ENCODE data around the gene ARMC3.

Gene ARMC3

GRCh38 chr10:22993314-22993713 is 65.5 kb downstream of the ARMC3 start:
- DNase-seq: no peak

GRCh38 chr10:22997096-22997495 is 69.2 kb downstream of the ARMC3 start:
- no peak for DNase-seq

- DNase-seq: no peak
Measured at GRCh38 chr10:22998091-22998490, 70.2 kb downstream of the ARMC3 start.

- DNase-seq: no peak
Measured at GRCh38 chr10:22999942-23000341, 72.1 kb downstream of the ARMC3 start.

- DNase-seq: no peak
Measured at GRCh38 chr10:23001901-23002516, 74.2 kb downstream of the ARMC3 start.

- DNase-seq: no peak
Measured at GRCh38 chr10:23005150-23005549, 77.3 kb downstream of the ARMC3 start.

GRCh38 chr10:23013581-23014335 is 85.9 kb downstream of the ARMC3 start:
- DNase-seq: no peak

- no peak for DNase-seq
Measured at GRCh38 chr10:23015021-23015707, 87.3 kb downstream of the ARMC3 start.

GRCh38 chr10:23016636-23017035 is 88.8 kb downstream of the ARMC3 start:
- DNase-seq: no peak

GRCh38 chr10:23019633-23020032 is 91.8 kb downstream of the ARMC3 start:
- DNase-seq: no peak

GRCh38 chr10:23021430-23021829 is 93.6 kb downstream of the ARMC3 start:
- DNase-seq: no peak

GRCh38 chr10:23024002-23024401 is 96.1 kb downstream of the ARMC3 start:
- no peak for DNase-seq

- no peak for DNase-seq
Measured at GRCh38 chr10:23031318-23031717, 103.5 kb downstream of the ARMC3 start.

GRCh38 chr10:23034790-23035189 is 106.9 kb downstream of the ARMC3 start:
- no peak for DNase-seq

GRCh38 chr10:23035569-23035968 is 107.7 kb downstream of the ARMC3 start:
- no peak for DNase-seq

- no peak for DNase-seq
Measured at GRCh38 chr10:23037152-23037551, 109.3 kb downstream of the ARMC3 start.

GRCh38 chr10:23037561-23037960 is 109.7 kb downstream of the ARMC3 start:
- DNase-seq: no peak

GRCh38 chr10:23038172-23038571 is 110.3 kb downstream of the ARMC3 start:
- no peak for DNase-seq

- DNase-seq: no peak
Measured at GRCh38 chr10:23040002-23040401, 112.1 kb downstream of the ARMC3 start.

GRCh38 chr10:23046027-23046426 is 118.2 kb downstream of the ARMC3 start:
- DNase-seq: no peak

GRCh38 chr10:23047201-23048050 is 119.6 kb downstream of the ARMC3 start:
- no peak for DNase-seq

GRCh38 chr10:23048191-23048590 is 120.3 kb downstream of the ARMC3 start:
- no peak for DNase-seq

- no peak for DNase-seq
Measured at GRCh38 chr10:23051278-23051677, 123.4 kb downstream of the ARMC3 start.

All from CD4-positive, alpha-beta T cell treated with Interleukin-4 for 4 hours (primary cell).